ENCODE measurements around the gene RPS28.
A peak's percentile ranks its signal among the peaks of the same experiment; 100 is the strongest.
"Not testable (repeated sequence)": the region's sequence is repeated elsewhere in the genome, so short reads cannot be mapped to it uniquely, and the experiment has no call there.

Gene RPS28

DNA sequence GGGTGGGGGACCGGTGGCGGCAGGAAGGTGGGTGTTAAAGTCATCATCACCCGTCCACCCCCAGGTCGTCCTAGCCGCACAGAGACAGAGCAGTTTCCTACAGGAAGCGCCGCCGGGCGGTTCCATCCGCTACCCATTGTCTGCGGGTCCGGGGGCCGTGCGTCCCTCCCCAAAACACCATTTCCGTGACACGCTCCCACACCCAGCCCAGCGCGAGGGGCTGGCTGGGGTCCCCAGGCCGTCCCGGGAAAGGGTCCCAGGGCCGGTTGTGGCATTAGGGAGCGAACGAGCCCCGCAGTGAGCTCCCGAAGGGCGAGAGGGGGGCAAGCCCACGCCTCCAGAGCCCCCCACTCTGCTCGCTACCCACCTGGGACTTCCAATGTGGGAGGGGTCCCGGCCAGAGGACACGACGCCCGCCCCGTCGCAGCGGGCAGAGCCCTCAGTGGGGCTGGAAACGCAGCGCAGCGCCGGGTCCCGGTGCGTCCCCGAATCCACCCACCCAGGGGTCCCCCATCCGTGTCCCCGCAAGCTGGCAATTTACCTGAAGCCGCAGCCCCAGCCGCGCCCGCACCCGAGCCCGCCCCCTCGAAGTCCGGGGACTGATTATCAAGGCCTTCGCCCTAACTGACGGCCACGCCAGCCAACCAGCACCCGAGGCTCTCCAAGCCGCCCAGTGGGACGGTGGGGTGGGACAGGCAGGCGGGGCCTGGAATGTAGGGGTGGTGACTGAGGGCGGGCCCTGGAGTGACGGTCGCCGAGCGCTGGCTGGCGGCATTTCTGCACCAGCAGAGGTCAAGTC lies 21.6 kb downstream of the RPS28 start, which contains the start of gene KANK3:
TSS of gene KANK3 (minus strand) at position 579 of the 799 bp plus-strand sequence. CDS start 5,434 bp downstream, outside the sequence.
- peak; percentile 87 for DNase-seq (ENCODE audit: low read depth)

DNA sequence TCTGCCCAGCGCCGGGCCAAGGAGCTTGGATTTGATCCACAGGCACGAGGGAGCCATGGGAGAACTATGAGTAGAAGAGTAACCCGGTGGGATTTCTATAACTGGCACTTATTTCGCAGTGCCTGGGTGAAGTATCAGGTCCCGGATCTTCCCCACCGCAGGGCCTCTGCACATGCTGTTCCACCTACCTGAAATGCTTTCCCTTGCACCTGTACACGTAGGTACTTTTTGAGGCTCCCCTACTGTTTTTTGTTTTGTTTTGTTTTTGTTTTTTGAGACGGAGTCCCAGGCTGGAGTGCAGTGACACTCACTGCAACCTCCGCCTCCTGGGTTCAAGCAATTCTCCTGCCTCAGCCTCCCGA lies 22.2 kb downstream of the RPS28 start:
- DNase-seq (ENCODE audit: low read depth): no peak

DNA sequence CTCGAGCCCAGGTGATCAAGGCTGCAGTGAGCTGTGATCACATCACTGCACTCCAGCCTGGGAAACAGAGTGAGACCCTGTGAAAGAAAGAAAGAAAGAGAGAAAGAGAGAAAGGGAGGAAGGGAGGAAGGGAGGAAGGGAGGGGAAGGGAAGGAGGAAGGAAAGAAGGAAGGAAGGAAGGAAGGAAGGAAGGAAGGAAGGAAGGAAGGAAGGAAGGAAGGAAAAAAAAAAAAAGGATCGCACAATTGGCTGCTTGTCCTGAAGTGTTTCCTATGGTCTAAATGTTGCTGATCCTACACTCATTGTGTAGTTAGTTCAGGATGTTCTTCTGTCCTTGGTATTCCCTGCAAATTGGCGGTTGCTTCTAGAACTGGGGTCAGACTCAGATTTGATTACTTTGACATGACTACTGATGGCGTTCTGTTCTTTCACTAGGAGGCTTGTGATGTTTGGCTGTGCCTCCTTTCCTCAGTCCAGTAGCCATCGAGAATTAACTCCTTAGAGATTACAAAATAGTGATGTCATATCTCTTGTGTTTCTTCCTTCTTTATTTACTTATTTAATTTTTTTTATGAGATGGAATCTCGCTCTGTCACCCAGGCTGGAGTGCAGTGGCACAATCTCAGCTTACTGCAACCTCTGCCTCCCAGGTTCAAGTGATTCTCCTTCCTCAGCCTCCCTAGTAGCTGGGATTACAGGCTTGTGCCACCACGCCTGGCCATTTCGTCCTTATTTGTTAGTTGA lies 28.5 kb downstream of the RPS28 start:
- not testable (repeated sequence) for DNase-seq (ENCODE audit: low read depth)

DNA sequence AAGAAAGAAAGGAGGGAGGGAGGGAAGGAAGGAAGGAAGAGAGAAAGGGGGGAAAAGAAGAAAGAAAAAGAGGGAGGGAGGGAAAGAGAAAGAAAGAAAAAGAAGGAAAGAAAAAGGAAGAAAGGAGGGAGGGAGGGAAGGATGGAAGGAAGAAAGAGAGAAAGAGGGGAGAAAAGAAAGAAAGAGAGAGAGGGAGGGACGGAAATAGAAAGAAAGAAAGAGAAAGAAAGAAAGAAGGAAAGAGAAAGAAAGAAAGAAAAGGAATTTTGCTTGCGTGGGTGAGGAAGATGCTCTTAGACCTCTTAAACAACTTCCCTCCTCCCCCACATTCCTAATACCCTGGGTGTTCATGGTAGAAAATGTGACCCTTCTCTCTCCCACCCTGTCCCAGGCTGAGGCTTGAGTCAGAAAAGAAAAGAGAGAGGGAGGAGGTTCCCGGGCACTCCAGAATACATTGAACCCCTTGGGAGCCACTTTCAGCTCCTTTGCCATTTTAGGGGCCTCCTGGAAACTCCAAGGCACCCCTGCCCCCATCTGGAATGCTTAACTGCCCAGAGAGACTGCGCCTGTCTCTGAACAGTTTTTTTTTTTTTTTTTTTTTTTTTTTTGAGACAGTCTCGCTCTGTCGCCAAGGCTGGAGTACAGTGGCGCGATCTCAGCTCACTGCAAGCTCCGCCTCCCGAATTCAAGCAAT lies 31.0 kb downstream of the RPS28 start:
- DNase-seq (ENCODE audit: low read depth): no peak

DNA sequence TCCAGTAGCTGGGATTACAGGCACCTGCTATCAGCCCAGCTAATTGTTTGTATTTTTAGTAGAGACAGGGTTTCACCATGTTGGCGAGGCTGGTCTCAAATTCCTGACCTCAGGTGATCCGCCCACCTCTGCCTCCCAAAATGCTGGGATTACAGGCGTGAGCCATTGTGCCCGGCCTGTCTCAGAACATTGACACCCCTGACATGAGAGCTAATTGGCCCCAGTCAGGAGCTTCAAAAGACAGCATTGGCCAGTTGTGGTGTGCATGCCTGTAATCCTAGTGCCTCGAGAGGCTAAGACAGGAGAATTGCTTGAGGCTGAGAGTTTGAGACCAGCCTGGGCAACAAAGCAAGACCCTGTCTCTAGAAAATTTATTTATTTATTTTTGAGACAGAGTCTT lies 31.5 kb downstream of the RPS28 start:
- not testable (repeated sequence) for DNase-seq (ENCODE audit: low read depth)

DNA sequence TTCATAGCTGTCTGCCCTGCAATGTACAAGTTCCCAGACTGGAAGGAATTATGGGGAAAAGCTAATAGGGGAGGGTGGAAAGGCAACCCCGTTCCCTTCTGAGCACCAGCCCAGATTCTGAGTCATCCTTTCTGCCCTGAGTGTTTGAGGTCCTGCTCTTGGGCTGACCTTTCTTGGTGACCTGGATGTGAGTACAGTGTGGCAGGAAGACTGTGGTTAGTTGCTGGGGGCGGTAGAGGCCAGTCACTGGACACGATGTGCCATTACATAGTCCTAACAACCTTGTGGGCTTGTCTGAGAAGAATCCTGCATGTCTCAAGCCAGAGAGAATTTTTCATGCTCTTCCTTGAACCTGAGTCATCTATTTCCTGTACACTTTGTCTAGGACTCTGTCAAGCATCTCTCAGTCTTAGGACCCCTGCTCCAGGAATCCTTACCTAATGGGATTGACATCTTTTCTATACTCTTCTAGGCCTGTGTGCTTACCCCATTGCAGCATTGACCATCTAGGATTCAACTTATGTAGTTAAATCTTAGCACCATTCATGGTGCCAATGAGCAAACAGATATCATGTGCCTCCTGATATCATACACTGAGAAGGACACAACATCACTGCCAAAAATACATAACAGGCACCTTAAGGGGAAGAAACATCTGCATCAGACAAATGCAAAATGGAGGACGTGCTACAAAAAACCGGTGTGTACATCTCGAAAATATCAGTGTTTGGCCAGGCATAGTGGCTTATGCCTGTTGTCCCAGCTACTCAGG lies 34.5 kb downstream of the RPS28 start:
- DNase-seq (ENCODE audit: low read depth): no peak

DNA sequence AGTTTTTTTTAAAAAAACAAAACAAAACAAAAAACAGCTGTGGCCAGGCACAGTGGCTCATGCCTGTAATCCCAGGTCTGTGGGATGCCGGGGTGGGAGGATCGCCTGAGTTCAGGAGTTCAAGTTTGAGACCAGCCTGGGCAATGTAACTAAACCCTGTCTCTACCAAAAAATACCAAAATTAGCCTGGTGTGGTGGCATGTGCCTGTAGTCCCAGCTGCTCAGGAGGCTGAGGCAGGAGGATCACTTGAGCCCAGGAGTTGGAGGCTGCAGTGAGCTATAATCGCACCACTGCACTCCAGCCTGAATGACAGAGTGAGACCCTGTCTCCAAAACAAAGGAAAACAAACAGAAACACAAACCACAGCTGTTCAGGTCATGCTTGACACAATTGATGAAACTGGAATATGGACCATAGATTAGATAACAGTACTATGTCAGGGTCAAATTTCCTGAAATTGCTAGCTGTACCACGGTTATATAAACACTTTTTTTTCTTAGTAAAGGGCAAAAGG lies 35.8 kb downstream of the RPS28 start:
- no peak for DNase-seq (ENCODE audit: low read depth)

DNA sequence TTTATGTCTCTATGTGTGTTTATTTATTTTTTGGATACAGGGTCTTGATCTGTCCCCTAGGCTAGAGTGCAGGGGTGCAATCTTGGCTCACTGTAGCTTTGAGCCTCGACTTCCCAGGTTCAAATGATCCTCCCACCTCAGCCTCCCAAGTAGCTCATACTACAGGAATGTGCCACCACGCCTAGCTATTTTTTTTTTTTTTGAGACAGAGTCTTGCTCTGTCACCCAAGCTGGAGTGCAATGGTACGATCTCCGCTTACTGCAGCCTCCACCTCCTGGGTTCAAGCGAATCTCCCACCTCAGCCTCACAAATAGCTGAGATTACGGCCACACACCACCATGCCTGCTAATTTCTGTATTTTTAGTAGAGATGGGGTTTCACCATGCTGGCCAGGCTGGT lies 37.7 kb downstream of the RPS28 start:
- no peak for DNase-seq (ENCODE audit: low read depth)

DNA sequence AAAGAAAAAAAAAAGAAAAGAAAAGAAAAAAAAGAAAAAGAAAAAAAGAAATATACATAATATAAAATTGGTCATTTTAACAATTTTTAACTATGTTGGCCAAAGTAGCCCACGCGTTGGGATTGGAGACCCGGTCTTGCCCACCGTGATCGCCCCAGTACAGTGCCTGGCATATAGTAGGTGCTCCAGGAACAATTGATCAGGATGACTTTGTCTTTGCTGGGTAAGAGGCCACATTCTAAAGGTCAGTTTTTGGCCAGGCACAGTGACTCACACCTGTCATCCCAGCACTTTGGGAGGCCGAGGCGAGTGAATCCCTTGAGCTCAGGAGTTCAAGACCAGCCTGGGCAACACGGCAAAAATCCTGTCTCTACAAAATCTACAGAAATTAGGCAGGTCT lies 38.9 kb downstream of the RPS28 start:
- DNase-seq (ENCODE audit: low read depth): no peak

DNA sequence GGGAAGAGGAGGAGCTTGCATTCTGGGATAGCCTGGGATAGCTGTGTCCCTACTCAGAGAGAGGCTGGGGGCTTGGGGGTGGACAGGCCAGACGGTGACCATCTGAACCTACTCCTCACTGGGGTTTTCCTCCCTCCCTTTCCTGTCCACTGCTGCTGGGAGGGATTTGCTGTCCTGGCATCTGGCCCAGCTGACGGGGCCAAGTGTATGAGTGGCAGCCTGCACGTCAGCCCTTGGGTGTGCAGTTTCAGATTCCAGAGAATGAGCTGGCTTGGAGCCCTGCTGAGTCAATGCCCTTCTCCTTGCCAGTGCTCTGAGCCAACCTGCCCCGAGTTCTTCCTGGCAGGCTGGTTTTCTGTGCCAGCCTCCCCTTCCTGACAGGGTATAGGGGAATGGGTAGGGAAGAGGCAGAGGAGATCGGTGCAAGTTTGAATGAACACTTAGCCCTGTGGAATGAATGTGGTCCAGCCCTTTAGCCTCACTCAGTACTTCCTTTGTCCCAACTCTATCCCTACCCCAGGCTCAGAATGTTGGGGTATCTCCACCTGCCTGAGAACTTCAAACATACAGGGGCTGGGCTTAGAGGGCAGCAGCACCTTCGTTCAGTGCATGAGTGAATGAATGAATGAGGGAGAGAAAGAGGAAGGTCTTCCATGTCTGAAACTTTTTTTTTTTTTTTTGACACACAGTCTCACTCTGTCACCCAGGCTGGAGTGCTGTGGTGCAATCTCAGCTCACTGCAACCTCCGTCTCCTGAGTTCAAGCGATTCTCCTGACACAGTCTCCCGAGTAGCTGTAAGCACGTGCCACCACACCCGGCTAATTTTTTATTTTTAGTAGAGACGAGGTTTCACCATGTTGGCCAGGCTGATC lies 40.9 kb downstream of the RPS28 start:
- DNase-seq (ENCODE audit: low read depth): no peak

DNA sequence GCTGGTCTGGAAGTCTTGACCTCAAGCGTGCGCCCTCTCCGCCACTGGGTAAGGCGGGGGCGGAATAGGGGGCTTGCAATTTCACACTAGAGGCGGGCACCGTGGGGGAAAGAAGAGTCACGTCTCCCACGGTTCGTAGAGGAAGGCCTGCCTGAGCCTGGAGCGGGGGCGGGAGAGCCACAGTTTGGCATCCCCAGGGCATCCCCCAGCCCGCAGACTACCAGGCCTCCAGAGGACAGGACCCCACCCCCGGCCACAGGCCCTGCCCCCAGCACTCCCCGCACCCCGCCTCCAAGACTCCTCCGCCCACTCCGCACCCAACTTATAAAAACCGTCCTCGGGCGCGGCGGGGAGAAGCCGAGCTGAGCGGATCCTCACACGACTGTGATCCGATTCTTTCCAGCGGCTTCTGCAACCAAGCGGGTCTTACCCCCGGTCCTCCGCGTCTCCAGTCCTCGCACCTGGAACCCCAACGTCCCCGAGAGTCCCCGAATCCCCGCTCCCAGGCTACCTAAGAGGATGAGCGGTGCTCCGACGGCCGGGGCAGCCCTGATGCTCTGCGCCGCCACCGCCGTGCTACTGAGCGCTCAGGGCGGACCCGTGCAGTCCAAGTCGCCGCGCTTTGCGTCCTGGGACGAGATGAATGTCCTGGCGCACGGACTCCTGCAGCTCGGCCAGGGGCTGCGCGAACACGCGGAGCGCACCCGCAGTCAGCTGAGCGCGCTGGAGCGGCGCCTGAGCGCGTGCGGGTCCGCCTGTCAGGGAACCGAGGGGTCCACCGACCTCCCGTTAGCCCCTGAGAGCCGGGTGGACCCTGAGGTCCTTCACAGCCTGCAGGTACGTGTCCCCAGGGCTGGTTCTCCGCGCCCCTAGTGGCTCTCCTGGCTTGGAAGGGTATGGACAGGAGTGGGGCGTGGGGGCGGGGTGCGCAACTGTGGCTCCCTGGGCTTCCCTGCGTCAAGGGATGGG lies 42.8 kb downstream of the RPS28 start, which contains the start of gene ANGPTL4:
TSS of gene ANGPTL4 (plus strand) at position 353 of the 969 bp plus-strand sequence. CDS start at position 520, 167 bp downstream.
- peak; percentile 32 for DNase-seq (ENCODE audit: low read depth)

DNA sequence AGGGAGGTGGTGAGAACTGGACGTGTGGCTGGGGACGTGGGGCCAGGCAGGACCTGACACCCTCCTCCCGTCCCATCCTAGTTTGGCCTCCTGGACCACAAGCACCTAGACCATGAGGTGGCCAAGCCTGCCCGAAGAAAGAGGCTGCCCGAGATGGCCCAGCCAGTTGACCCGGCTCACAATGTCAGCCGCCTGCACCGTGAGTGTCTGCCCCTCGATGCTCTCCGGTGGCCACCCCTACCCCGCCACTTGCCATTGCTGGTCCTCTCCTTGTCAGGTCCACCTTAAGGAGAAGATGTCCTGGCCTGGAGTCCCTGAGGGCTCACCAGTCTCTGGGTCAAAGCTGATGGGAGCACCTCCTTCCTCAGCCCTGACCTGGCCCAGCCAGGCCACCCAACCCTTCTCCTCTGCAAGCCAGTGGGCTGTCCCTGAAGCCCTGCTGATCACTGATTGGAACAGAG lies 44.9 kb downstream of the RPS28 start:
- no peak for DNase-seq (ENCODE audit: low read depth)

DNA sequence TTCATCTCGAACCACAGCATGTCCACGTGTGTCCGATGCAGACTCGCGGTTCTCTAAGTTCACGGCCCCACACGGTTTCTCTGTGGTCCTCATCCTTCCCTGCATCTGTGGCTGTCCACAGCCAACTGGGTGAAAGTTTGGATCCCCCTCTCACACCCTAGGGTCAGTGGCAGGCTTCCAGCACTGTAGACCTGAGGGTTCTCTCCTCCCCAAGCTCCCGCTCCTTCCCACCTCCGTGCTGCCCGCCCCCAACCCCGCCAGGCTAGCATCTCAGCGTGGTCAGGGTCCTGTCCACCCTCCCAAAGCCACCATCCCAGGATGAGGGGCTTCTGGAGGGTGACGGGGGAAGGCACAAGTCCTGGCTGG lies 45.6 kb downstream of the RPS28 start:
- DNase-seq (ENCODE audit: low read depth): no peak

DNA sequence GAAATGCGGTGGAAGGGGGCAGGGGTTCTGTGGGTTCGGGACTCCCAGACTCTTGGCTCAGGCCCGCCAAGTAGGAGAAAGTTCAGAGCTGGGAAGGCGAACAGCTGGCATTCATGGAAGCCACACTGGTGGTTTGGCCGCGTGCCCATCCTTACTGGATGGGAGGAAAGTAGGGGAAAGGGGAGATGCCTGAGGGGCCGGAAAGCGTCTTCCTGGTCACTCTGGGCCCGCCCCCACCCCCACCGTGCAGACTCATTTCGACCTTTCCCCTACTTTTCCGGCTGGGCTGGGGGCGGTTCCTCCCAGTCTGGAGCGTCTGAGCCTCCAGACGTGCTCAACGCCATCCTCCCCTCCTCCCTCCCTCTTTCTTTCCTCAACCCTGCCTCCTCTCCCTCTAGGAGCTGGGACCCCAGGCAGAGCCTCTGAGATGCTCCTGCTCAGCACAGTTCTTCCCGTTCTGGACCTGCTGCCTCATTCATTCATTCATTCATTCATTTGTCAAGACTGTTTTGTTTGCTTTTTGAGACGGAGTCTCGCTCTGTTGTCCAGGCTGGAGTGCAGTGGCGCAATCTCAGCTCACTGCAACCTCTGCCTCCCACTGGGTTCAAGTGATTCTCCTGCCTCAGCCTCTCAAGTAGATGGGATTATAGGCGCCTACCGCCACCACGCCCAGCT lies 46.2 kb downstream of the RPS28 start:
- no peak for DNase-seq (ENCODE audit: low read depth)

DNA sequence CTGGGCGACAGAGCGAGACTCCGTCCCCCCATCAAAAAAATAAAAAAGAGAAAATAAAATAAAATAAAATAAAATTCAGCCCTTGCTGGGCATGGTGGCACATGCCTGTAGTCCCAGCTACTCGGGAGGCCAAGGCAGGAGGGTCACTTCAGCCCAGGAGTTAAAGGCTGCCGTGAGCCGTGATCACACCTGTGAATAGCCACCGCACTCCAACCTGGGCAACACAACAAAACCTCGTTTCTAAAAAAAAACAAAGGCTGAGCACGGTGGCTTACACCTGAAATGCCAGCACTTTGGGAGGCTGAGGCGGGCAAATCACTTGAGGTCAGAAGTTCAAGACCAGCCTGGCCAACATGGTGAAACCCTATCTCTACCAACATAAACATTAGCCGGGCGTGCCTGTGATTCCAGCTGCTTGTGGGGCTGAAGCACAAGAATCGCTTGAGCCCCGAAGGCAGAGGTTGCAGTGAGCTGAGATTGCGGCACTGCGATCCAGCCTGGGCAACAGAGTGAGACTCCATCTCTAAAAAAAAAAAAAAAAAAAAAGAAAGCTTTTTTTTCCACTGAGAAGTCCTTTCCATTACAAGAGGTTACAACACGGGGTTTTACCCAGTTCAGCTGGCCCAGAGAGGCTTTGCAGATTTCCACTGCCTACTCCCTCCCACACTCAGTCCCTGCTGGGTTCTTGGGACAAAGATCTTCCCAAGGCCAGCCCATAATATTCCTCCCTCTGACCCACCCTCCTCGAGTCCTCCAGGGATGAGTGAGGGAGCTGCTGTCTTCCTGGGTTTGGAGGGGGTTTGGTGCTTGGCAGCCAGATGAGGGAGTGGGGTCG lies 49.1 kb downstream of the RPS28 start:
- DNase-seq (ENCODE audit: low read depth): no peak

DNA sequence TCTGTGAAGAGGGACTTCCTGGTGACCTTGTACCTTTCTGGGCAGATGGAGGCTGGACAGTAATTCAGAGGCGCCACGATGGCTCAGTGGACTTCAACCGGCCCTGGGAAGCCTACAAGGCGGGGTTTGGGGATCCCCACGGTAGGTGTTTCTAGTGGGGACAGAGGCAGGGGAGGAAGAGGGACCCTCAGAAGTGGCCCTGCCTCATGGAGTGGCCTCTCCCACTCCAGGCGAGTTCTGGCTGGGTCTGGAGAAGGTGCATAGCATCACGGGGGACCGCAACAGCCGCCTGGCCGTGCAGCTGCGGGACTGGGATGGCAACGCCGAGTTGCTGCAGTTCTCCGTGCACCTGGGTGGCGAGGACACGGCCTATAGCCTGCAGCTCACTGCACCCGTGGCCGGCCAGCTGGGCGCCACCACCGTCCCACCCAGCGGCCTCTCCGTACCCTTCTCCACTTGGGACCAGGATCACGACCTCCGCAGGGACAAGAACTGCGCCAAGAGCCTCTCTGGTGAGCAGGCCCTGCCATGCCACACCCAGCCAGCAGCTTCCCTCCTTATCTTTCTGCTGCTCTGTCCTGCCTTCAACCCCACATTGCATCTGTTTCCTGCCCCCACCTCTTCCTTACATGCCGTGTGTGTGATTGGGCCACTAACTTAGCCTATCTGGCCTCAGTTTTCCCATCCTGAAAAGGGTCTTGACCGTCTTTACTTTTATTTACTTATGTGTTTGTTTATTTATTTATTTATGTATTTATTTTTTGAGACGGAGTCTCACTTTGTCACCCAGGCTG lies 49.9 kb downstream of the RPS28 start:
- no peak for DNase-seq (ENCODE audit: low read depth)

All from activated T-cell treated with anti-CD3 and anti-CD28 coated beads for 24 hours (primary cell).